Eye (tissue), 1 donor: ENCODE results near the gene MDC1.
"Not testable (repeated sequence)": the region's sequence is repeated elsewhere in the genome, so short reads cannot be mapped to it uniquely, and the experiment has no call there.

Experiments
- DNase-seq: peaks from one replicate; pipeline ENCODE4 v3.0.0-alpha.2; 2015

The MDC1 gene

DNA sequence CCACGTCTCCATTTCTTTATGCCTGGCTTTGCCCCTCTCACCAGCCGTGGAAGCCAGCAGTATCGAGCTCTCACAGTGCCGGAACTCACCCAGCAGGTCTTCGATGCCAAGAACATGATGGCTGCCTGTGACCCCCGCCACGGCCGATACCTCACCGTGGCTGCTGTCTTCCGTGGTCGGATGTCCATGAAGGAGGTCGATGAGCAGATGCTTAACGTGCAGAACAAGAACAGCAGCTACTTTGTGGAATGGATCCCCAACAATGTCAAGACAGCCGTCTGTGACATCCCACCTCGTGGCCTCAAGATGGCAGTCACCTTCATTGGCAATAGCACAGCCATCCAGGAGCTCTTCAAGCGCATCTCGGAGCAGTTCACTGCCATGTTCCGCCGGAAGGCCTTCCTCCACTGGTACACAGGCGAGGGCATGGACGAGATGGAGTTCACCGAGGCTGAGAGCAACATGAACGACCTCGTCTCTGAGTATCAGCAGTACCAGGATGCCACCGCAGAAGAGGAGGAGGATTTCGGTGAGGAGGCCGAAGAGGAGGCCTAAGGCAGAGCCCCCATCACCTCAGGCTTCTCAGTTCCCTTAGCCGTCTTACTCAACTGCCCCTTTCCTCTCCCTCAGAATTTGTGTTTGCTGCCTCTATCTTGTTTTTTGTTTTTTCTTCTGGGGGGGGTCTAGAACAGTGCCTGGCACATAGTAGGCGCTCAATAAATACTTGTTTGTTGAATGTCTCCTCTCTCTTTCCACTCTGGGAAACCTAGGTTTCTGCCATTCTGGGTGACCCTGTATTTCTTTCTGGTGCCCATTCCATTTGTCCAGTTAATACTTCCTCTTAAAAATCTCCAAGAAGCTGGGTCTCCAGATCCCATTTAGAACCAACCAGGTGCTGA lies 7.0 kb upstream of the MDC1 start:
- not testable (repeated sequence) for DNase-seq

DNA sequence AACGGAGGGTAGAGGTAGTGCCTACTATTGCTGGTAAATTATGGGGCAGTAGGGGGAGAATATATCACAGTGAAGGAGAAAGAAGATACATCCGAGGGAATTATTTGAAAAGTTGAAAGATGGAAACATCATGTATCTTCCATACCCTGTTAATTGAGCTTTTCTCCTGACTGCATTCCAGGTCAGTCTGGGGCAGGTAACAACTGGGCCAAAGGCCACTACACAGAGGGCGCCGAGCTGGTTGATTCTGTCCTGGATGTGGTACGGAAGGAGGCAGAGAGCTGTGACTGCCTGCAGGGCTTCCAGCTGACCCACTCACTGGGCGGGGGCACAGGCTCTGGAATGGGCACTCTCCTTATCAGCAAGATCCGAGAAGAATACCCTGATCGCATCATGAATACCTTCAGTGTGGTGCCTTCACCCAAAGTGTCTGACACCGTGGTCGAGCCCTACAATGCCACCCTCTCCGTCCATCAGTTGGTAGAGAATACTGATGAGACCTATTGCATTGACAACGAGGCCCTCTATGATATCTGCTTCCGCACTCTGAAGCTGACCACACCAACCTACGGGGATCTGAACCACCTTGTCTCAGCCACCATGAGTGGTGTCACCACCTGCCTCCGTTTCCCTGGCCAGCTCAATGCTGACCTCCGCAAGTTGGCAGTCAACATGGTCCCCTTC lies 6.2 kb upstream of the MDC1 start:
- DNase-seq = not testable (repeated sequence)

DNA sequence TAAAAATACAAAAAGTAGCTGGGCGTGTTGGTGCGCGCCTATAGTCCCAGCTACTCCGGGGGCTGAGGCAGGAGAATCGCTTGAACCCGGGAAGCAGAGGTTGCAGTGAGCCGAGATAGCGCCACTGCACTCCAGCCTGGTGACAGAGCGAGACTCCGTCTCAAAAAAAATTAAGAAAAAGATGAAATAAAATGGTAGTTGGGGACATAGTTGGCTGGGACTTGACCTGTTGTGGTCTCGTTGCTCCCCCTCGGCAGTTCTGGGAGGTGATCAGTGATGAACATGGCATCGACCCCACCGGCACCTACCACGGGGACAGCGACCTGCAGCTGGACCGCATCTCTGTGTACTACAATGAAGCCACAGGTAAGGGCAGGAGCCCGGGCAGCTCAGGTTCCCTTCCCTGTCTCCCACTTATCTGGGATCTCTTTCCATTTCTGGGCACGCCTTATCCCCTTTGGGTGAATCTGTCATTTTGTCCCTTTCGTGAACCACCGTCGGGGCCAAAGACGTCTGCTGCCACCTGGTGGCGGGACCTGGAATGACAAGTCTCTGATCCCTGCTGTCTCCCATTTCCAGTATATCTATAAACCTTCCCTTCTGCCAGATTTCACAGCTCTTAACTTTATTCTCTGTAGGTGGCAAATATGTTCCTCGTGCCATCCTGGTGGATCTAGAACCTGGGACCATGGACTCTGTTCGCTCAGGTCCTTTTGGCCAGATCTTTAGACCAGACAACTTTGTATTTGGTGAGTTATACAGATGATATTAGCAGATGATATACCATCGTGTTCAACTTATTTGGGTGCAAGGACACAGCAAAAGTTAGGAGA lies 5.4 kb upstream of the MDC1 start:
- peak; percentile 95 for DNase-seq

DNA sequence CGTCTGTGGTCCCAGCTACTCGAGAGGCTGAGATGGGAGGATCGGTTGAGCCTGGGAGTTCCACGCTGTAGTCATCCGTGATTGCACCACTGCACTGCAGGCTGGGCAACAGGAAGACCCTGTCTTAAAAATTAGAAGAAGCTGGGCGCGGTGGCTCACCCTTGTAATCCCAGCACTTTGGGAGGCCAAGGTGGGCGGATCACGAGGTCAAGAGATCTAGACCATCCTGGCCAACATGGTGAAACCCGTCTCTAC lies 4.9 kb upstream of the MDC1 start:
- not testable (repeated sequence) for DNase-seq

DNA sequence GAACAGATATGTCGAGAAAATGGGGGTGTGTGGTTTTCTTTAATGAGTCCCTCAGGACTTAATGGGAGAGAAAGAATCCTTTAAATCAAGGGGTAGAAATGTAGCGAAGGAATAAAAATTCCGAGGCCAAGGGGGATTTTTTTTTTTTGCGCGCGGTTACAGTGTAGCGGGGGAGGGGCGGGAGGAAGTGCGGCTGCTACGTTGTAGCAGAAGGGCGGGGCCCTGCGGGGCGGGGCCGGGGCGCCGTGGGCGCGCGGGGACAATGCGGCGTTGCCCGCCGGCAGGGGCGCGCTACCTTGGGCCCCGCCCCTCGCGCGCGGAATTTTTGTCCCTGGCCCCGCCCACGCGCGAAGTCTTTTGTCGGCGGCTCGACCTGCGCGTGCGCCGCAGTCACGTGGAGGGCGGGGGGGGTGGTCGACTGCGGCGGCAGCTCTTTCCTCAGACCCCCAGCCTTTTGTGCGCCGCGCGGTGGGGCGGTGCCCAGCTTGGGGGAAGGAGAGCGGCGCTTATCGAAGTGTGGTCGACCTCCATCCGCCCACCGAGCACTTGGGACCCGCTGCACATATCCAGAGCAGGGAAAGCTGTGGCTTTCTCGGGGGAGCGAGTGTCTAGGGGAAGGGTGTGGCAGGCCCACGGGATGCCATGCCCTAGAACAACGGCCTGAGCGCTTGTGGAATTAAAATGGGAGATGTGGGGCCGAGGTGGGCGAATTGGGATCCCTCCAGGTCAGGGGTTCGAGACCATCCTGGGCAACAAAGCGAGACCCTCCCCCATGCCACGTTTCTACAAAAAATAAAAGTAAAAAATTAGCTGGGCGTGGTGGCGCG lies 4.3 kb upstream of the MDC1 start:
- peak; percentile 97 for DNase-seq

DNA sequence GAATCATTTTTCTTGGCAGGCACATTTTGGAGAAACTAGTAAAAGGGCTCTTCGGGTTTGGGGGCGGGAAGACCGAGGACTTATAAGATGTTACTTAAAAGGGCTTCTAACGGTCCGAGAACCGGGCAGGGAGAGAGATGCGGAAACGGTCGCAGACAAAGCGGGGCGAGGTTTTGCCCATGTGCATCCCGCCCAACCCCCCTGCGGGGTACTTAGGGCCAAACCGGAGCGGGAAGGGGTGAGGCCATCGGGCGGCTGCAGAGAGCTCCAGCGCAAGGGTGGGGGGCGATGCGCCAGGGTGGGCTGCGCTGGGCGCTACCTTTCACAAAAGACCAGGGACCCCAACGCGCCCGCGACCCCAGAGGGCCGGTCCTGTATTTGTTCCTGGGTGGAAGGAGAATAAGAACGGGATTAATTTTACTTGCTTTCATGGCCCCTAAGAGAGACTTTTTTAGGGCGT lies 3.7 kb upstream of the MDC1 start:
- DNase-seq = peak; percentile 90

DNA sequence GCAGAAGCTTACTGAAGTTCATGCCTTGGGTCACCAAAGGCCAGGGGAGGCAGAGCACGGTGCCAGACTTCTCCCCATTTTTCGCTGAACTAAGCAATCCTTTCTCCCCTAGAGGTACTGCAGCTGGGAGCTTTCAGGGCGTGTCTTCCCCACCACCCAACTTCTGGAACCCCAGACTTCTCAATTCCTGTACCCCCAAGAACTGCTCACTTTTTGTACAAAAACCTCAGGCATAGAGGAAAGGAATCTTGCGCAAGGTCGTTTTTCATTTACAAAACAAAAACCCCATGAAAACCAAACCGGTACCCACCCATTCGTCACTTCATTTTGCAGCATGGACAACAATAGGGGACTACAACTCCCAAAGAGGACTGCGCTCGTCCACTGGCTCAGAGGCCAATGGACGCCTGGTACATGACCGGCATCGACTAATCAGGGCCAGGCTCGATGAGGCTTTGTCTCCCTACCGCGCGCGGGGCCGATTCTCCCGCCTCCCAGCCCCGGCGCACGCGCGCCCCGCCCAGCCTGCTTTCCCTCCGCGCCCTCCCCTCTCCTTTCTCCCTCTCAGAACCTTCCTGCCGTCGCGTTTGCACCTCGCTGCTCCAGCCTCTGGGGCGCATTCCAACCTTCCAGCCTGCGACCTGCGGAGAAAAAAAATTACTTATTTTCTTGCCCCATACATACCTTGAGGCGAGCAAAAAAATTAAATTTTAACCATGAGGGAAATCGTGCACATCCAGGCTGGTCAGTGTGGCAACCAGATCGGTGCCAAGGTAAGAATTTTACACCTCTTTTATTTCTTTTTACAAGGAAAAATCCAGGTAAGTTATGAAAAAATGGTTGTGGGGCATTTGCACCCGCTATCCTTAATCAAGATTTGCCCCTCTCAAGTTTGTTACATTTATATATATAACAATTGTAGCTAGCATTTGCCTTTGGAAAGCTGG lies 3.0 kb upstream of the MDC1 start, which contains the start of gene TUBB:
TUBB (plus strand) TSS at position 562 of the 947 bp plus-strand sequence; CDS start at position 717, 155 bp downstream.
- peak; percentile 99 for DNase-seq

DNA sequence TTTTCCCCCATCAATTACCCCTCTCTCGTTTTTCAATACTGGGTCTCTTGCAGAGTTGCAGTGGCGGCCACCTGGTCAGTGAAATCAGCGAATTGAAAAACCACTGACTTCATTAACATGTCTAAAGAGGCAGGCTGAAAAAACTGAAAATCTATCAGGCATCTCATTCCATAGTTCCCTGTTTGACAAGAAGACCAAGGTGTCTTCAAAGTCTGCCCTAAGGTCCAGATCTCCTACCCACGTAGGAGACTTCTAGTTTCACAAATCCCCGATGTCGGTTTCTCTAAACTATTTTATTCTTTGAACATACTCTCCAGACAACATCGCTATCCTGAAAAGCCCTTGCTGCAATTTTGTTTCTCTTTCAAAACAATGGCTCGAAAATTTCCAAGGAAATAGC lies 2.3 kb upstream of the MDC1 start:
- DNase-seq = no peak

DNA sequence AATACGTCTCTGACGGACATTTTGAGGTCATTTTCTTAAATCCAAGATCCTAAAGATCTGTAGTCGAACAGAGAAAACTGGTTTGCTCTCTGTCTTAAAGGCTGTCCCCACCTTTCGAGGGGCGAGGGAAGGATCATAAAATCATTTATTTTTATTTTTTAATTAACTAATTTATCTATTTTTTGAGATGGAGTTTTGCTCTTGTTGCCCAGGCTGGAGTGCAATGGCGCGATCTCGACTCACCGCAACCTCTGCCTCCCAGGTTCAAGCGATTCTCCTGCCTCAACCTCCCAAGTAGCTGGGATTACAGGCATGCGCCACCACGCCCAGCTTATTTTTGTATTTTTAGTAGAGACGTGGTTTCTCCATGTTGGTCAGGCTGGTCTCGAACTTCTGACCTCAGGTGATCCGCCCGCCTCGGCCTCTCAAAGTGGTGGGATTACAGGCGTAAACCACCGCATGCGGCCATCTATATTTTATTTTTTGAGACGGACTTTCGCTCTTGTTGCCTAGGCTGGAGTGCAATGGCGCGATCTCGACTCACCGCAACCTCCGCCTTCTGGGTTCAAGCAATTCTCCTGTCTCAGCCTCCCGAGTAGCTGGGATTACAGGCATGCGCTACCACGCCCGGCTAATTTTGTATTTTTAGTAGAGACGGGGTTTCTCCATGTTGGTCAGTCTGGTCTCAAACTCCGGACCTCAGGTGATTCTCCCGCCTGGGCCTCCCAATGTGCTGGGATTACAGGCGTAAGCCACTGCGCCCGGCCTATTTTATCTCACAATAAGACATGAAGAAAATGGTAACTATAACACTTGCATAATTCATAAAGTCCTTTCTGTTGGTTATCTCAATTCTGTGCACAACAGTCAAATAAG lies 1.0 kb upstream of the MDC1 start:
- not testable (repeated sequence) for DNase-seq

DNA sequence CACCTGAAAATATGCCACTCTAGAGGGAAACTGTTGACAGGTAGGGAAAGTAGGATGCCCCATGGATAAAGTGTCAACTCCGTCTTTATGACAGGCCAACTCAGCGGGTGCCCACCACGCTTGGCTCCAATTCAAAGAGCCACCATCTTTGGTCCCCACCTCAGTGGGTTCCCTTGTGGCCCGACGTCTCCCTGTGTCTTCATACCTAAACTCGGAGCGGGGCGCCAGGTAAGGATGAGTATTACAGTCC lies 277 bp downstream of the MDC1 start:
- DNase-seq = no peak

DNA sequence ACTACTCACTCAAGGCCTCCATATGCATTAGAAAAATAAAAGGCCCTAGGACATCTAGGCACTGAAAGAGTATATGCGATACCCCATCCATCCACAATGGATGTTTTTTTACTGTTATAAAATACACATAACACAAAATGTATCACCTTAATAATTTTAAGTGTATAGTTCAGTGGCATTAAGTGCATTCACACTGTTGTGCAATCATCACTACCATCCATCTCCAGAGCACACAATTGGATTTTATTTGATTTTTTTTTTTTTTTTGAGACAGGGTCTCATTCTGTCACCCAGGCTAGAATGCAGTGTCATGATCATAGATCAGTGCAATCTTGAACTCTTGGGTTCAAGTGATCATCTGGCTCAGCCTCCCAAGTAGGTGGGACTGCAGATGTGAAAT lies 2.8 kb downstream of the MDC1 start:
- DNase-seq = no peak

DNA sequence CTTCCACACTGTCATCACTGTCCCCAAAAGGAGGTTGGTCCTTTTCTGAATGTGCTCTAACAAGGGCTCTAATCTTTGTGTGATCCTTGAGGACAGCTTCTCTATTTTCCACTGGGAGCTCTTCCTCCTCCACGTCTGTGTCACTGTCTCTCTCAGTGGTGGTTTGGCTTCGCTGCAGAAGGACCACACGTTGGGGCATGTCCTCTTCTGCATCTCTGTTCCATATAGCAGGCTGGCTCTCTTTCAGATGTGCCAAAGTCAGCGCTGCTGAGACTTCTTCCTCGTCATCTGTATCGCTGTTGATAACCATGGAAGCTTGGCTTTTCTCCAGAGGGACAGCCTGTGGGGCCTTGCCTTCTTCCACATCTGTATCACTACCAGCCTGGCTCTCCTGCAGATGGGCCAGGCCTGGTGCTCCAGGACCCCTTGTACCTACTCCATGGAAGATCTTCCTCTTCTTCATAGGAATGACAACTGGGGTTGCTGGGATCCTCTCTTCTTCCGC lies 4.6 kb downstream of the MDC1 start:
- no peak for DNase-seq

DNA sequence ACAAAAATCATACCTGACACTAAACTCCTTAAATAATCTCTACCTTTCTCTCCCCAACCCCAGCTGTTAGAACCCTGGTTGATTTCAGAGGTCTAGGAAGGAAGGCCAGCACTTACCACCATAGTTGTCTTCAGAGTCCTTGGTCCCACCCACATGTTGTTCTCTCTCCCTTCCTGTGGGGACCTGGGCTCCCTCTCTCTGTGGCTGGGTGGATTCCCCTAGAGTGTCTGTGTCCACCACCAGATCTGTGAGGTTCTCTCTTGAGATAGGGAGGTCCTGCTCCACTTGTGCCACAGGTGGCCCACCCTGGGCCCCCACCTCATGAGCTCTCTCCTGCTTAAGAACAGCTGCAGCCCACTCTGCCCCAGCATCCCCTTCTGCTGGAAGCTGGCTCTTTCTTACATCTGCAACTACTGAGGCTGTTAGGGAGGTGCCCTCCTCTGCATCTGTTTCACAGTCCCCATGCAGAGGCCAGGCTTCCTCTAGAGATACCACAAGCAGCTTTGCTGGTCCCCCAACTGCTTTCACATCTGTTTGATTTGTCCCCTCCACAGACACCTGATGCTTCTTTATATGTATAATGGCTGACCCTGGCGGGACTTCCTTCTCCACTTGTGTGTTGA lies 5.2 kb downstream of the MDC1 start:
- DNase-seq = no peak

DNA sequence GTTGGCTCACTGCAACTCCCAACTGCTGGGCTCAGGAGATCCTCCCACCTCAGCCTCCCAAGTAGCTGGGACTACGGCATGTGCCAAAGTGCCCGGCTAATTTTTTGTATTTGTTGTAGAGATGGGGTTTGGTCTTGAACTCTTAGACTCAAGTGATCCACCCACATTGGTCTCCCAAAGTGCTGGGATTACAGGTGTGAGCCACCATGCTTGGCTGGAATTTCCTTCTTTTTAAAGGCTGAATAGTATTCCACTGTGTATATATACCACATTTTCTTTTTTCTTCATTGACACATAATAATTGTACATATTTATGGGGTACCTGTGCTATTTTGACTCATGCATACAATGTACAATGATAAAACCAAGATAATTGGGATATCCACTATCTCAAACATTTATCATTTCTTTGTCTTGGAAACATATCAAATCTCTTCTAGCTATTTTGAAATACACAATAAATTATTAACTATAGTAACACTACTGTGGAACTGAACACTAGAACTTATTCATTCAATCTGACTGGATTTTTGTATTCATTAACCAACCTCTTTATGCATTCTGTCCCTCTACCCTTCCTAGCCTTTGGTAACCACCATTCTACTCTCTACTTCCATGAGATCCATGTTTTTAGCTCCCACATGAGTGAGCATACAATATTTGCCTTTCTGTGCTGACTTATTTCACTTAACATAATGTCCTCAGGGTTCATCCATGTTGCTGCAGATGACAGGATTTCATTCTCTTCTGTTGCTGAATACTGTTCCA lies 7.8 kb downstream of the MDC1 start:
- DNase-seq = no peak

DNA sequence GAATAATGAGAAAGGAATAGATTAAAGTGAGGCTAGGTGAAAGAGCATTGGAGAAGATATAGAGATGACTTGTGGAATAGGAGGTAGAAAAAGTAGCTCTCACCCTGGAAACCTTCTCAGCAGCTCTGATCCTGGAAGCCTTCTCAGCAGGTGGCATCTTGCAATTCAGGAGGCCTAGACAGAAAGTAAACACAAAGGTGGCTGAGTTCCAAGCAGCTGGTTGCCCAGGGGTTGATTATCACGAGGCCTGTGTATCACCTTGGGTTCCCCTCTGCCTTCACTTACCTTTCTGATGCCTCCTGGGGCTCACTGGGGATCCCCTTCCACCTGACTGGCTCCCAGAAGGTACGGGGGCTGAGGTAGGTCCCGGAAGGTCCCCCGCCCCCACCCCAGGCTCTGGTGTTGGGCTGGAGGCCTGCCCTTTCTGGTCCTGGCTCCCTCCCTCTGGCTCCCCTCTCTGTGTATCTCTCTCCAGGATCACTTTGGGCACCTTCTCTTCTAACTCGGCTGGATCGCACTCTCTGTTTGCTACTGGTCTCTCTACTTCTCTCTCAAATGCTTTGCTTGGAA lies 9.7 kb downstream of the MDC1 start:
- no peak for DNase-seq

DNA sequence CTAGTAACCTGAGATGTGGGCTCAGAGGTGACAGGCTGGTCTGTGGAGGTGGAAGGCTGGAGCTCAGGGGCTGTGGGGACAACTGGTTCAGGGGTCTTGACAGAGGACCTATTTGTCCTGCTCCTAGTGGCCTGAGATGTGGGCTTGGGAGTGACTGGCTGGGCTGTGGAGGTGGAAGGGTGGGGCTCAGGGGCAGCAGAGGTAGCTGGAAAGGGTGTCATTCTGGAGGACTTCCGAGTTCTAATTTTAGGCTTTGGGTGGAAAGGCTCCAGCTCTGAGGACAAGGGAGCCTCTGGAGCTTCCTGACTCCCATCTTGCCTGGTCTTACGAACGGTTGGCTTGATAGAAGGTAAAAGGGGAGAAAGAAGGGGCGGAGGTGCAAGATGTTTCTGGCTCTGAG lies 11.5 kb downstream of the MDC1 start:
- no peak for DNase-seq

DNA sequence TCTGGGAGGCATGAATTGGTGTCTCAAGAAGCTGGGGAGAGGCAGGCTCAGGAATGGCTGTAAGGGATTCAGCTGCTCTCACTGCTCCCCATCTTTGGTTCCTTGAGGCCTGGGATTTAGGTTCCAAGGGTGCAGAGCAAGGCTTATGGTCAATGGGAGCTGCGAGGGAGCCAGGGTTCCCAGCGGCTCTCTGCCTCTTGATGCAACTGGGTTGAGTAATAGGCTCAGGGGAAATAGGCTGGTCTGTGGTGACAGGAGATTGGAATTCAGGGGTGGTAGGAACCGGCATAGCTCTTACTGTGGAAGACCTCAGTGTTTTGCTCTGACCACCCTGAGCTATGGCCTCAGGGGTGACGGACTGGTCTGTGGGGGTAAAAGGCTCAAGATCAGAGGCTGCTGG lies 13.3 kb downstream of the MDC1 start:
- DNase-seq = no peak

DNA sequence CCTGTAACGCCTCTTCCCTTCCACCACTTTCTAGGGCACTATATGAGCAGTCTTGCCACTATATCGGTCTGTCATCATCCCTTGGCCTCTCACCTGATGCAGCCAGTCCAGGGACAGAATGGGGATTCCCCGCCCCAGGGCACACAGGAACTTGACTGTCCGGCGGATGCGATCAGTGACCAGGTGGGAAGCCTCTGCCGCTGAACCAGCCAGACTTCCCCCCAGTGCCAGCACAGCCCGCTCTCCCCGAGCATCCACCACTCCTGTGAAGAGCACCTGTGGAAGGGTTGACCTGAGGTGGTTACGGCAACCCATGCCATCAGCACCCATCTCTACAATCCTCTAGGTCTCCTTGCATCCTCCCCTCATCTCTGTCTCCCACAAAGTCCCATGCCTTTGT lies 14.1 kb downstream of the MDC1 start:
- no peak for DNase-seq

DNA sequence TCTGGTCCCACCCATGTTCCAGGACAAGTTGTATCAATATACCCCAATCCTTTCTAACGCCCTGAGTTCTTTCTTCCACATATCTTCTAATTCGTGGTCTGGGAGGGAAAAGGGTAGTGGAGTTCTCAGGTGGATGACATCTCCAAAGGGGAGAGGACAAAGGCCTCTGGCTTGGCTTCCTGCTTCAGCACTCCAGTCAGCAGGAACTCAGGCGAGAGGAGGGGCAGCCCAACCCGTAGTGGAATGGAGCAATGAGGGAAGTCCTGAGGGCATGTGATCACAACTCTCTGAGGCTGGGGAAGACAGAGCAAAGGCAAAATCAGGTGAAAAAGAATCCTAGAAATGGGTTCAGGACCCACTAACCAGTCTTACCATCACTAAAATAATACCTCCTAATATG lies 16.7 kb downstream of the MDC1 start:
- no peak for DNase-seq
